Adrenal gland (tissue), 5 donors: Measurements from ENCODE around the gene HEMK1.

ENCODE experiments used
- CTCF ChIP-seq, 6 experiments: fragments of 450-650 bp in 4 of 6; fragments of 200-600 bp in 2 of 6; sonication (generic) in 1 of 6; IDR thresholded peaks; 1 replicate in 5 of 6; 2 replicates in 1 of 6; pipeline versions ENCODE4 v1.5.1 to v1.8.0; 2016 to 2021; ENCODE audit warnings: antibody characterized with exemption in 6 of 6, mild to moderate bottlenecking in 2 of 6, moderate library complexity in 1 of 6
- POLR2A ChIP-seq, 2 donors: fragments of 450-650 bp; IDR thresholded peaks; one replicate each; pipeline ENCODE4 v1.6.1; 2017; ENCODE audit warnings: antibody characterized with exemption in 2 of 2, mild to moderate bottlenecking in 2 of 2, moderate library complexity in 1 of 2
- donor health status: DM: no; HTN: no; CAD: no.

- no peak for TF ChIP-seq CTCF (IDR thresholded peaks at IDR 0.05)
- TF ChIP-seq POLR2A (IDR thresholded peaks at IDR 0.05) = no peak
Measured at GRCh38 chr3:50609071-50609762, 39.9 kb downstream of the HEMK1 start.
